ENCODE measurements around the gene ANKZF1.

Gene ANKZF1

DNA sequence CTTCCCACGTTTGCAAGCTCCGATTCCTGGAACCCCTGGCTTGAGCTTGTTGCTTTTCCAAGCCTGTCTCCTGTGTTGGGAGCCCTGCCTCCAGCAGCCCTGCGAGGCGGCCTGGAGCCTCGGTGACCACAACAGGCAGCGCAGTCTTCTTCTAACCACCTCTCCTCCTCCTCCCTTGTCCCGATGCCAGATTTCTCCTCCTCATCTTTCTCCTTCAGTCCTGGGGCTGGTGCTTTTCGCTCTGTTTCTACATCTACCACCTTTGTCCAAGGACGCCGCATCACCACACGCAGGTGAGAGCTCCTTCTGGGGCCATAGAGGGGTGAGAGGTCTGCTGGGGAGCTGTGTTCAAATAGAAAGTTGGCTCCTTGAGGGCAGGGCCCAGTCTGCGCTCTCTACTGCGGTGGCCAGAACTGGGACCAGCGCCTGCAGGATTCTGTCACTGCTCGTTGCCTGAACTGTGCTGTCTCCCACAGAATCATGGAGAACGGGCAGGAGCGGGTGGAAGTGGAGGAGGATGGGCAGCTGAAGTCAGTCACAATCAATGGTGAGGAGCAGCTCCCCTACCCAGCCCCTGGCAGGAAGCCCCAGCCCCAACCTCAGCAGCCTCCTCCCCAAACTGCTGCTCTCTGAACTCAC, 53.5 kb downstream of the ANKZF1 start:
- DNase-seq (ENCODE audit: low read depth) = no peak

DNA sequence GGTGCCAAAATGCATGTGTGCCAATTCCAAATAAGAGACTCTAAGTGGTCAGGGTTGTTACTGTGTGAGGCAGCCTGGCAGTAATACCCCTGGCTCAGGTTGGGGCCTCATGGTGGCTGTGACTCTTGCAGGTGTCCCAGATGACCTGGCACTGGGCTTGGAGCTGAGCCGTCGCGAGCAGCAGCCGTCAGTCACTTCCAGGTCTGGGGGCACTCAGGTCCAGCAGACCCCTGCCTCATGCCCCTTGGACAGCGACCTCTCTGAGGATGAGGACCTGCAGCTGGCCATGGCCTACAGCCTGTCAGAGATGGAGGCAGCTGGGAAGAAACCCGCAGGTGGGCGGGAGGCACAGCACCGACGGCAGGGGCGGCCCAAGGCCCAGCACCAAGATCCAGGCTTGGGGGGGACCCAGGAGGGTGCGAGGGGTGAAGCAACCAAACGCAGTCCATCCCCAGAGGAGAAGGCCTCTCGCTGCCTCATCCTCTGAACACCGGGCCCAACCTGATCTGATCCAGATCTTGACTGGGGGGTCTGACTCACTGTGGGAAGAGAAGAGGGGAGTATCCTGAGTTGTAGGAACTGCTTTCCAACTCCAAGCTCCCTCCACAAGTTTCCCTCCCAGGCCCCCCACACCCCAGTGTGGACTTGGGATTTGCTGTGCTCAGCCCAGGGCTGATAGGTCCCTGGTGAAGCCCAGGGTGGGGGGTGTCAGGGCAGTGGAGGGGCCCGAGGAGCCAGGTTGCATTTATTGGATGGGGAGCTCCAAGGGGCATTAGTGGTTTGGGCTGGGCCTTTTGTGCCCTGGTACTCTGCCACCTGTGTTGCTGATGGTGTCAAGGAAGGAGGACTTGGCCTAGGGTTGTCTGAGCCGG, 55.1 kb downstream of the ANKZF1 start:
- DNase-seq (ENCODE audit: low read depth) = no peak

DNA sequence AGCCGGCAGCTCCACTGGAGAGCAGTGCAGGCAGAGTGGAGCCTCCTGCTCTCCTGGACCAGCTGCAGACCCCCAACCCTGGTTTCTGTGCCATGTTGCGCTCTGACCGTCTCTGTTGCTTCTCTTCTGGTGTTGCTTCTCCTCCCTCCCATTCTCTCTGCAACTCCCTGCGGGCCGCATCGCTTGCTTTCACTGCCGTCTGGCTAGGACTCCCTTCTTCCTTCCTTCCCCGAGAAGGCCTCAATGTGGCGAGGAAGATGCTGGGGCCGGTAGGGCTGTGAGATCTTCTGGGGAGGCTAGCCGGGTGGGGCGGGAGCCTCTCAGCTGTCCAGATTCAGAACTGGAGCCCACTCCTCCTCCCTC, 55.7 kb downstream of the ANKZF1 start:
- DNase-seq (ENCODE audit: low read depth) = no peak

DNA sequence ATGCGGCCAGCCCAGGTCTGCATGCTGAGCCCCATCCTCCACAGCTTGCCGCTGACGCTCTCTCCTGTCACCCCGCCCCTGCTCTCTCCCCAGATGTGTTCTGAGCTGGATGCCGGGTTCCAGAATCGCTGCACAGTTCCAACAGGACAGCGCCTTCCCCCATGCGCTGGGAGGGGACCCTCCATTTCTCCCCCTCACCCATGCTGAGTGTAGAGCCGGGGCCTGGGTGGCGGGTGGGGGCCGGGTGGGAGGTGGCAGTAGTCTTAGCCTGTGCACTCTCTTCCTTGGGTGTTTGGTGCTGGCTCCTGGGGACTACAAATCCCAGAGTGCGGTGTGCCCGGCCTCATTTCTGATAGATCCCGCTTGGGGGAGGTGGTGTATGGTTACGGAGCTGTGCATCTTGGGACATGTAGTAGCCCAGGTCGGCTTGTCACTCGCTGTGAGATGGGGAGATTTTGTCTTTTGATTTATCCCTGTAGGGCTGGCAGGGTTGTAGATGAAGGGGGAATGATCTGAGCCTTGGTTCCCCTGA, 56.4 kb downstream of the ANKZF1 start:
- DNase-seq (ENCODE audit: low read depth) = no peak

All from HS-27A (cell line).